ENCODE data around the gene GLE1.

Gene GLE1

DNA sequence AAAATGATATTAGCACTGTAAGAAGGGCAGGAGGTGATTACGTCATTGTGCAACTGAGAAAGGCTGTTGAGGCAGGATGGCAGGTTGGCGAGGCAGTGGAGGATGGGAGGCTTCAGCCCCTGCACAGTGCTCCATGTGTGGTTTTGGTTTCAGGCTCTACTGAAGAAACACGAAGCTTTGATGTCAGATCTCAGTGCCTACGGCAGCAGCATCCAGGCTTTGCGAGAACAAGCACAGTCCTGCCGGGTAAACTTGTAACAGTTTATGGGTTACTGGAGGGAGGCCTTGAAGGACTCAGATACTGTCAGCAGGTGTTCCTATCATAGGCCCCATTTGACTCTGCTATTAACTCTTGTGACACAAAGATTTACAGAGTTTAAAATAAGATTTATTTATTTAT, 82.9 kb downstream of the GLE1 start:
- peaks cover 66 to 90% of the 10 kb centered on the region in 2 donors for H3K36me3 ChIP-seq (ENCODE audit: control insufficient read depth in 1 of 2, insufficient read depth in 2 of 2, low read length in 2 of 2)

GRCh38 chr9:128588581-128589233, 84.2 kb downstream of the GLE1 start:
- Histone ChIP-seq H3K4me1 (ENCODE audit: control insufficient read depth in 1 of 2, insufficient read depth in 2 of 2, low read length in 2 of 2) (peaks cover 0 to 5% of the 10 kb centered on the region in 2 donors), H3K4me3 (ENCODE audit: low read depth in 1 of 2, low read length in 2 of 2) (no peak overlapping the region), H3K36me3 (ENCODE audit: control insufficient read depth in 1 of 2, insufficient read depth in 2 of 2, low read length in 2 of 2) (peaks cover 60 to 89% of the 10 kb centered on the region in 2 donors), H3K9ac (ENCODE audit: low read depth in 1 of 2, low read length in 2 of 2) (no peak overlapping the region), H3K27me3 (ENCODE audit: control insufficient read depth in 1 of 2, insufficient read depth in 2 of 2, low read length in 2 of 2) (no peaks in the 10 kb centered on the region), H3K9me3 (ENCODE audit: control insufficient read depth in 1 of 2, low read length in 2 of 2) (no peaks in the 10 kb centered on the region), H3K27ac (ENCODE audit: low read depth, low read length) (no peak overlapping the region)

More for the DNA sequence above, 82.9 kb downstream of the GLE1 start:
- peaks cover 0 to 5% of the 10 kb centered on the region in 2 donors for H3K4me1 ChIP-seq (ENCODE audit: control insufficient read depth in 1 of 2, insufficient read depth in 2 of 2, low read length in 2 of 2)
- H3K9me3 ChIP-seq (ENCODE audit: control insufficient read depth in 1 of 2, low read length in 2 of 2): no peaks in the 10 kb centered on the region
- H3K27me3 ChIP-seq (ENCODE audit: control insufficient read depth in 1 of 2, insufficient read depth in 2 of 2, low read length in 2 of 2): no peaks in the 10 kb centered on the region
- H3K9ac ChIP-seq (ENCODE audit: low read depth in 1 of 2, low read length in 2 of 2): no peak overlapping the region
- no peak overlapping the region for H3K27ac ChIP-seq (ENCODE audit: low read depth, low read length)
- H3K4me3 ChIP-seq (ENCODE audit: low read depth in 1 of 2, low read length in 2 of 2): no peak overlapping the region

Data from duodenal mucosa (tissue), 2 donors.